ENCODE results near the gene C15orf61. TPM values are rescaled to one million over a fixed set of nuclear protein-coding genes. Genes with fewer than 3 reads are reported as not detected.

C15orf61 gene
- total RNA-seq, 1 experiment from 2014 or later: 3.9 TPM

DNA sequence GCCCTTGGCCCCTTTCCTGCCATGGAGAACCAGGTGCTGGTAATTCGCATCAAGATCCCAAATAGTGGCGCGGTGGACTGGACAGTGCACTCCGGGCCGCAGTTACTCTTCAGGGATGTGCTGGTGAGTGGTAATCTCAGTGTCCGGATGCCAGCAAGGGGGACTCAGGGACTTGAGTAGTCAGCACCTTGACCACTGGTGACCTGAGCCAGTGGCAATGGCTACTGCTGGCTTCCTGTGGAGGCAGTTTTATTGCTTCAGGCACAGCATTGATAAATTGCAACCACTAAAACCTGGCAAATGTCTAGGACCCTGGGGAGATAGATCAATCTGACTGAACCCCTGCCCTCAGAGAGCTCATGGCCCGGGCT lies 22.4 kb downstream of the C15orf61 start:
- intact Hi-C loops (cut with micrococcal nuclease): no loop called here
- Histone ChIP-seq H3K4me3 (ENCODE audit: low read length) (peak overlapping the region; percentile 95), H3K9me3 (ENCODE audit: low read length) (no peaks in the 10 kb centered on the region), H3K9me2 (replicated peaks; ENCODE audit: low read length) (no peaks in the 10 kb centered on the region), H3F3A (ENCODE audit: low read length, unreplicated experiment) (no peaks in the 10 kb centered on the region), H2AFZ (ENCODE audit: low read length) (peak overlapping the region; percentile 96), H3K27me3 (ENCODE audit: low read length) (no peaks in the 10 kb centered on the region), H3K4me2 (ENCODE audit: low read length) (peak overlapping the region; percentile 99), H3K36me3 (ENCODE audit: low read depth, low read length) (no peaks in the 10 kb centered on the region), H3K79me2 (ENCODE audit: low read length) (peaks cover 14% of the 10 kb centered on the region; the same call in 1 of the 2 replicates), H4K20me1 (ENCODE audit: low read length) (no peaks in the 10 kb centered on the region), H3K4me1 (ENCODE audit: insufficient read depth, low read length) (peaks cover 16% of the 10 kb centered on the region), H3K27ac (ENCODE audit: low read length) (no peak overlapping the region), H3K9ac (ENCODE audit: low read length) (peak overlapping the region; percentile 83)
- ATAC-seq: peak; percentile 54
- TF ChIP-seq, protein P1, sequence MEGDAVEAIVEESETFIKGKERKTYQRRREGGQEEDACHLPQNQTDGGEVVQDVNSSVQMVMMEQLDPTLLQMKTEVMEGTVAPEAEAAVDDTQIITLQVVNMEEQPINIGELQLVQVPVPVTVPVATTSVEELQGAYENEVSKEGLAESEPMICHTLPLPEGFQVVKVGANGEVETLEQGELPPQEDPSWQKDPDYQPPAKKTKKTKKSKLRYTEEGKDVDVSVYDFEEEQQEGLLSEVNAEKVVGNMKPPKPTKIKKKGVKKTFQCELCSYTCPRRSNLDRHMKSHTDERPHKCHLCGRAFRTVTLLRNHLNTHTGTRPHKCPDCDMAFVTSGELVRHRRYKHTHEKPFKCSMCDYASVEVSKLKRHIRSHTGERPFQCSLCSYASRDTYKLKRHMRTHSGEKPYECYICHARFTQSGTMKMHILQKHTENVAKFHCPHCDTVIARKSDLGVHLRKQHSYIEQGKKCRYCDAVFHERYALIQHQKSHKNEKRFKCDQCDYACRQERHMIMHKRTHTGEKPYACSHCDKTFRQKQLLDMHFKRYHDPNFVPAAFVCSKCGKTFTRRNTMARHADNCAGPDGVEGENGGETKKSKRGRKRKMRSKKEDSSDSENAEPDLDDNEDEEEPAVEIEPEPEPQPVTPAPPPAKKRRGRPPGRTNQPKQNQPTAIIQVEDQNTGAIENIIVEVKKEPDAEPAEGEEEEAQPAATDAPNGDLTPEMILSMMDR (conservative IDR thresholded peaks at IDR 0.05; ENCODE audit: low read depth, low read length): no peak
- TF ChIP-seq EZH2 (IDR thresholded peaks at IDR 0.05; ENCODE audit: low read length, unreplicated experiment) (no peak), EZH2phosphoT487 (IDR thresholded peaks at IDR 0.05; ENCODE audit: borderline replicate concordance, low read length) (no peak)
- peak; percentile 11 for DNase-seq
- POLR2A ChIA-PET (ENCODE audit: unreplicated experiment): no interaction called here
- TSS peak; percentile 29 for BruUV-seq (replicated peaks)
- CTCF ChIA-PET: no interaction called here

DNA sequence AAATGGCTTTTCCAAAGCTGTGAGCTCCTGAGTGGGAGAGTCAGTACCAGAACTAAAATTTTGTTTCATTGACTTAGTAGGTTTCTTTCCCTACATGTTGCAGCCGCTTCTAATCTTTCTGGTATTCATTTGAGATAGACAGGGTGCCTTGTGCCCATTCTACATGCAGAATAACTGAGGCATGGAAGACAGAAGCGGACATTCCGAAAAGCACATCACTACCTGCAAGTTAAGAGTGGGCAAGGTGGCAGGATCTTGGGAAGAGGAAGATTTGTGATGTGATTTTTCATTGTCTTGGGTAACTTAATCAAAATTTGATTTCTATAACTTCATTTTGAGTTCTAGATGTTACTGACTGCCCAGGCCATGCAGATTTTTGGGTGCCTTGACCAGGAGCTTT lies 23.5 kb downstream of the C15orf61 start:
- no peaks in the 10 kb centered on the region for H3K9me3 ChIP-seq (ENCODE audit: low read length)
- peaks cover 14% of the 10 kb centered on the region; the same call in 1 of the 2 replicates for H3K79me2 ChIP-seq (ENCODE audit: low read length)
- H3K4me2 ChIP-seq (ENCODE audit: low read length): no peak overlapping the region
- no peak for DNase-seq
- H3K27ac ChIP-seq (ENCODE audit: low read length): no peak overlapping the region
- no peaks in the 10 kb centered on the region for H3K9me2 ChIP-seq (replicated peaks; ENCODE audit: low read length)
- no peak overlapping the region for H3K4me3 ChIP-seq (ENCODE audit: low read length)
- no peaks in the 10 kb centered on the region for H3K27me3 ChIP-seq (ENCODE audit: low read length)
- H2AFZ ChIP-seq (ENCODE audit: low read length): no peak overlapping the region
- H3K36me3 ChIP-seq (ENCODE audit: low read depth, low read length): no peaks in the 10 kb centered on the region
- no peak for TF ChIP-seq EZH2phosphoT487 (IDR thresholded peaks at IDR 0.05; ENCODE audit: borderline replicate concordance, low read length)
- TF ChIP-seq EZH2 (IDR thresholded peaks at IDR 0.05; ENCODE audit: low read length, unreplicated experiment): no peak
- TF ChIP-seq, protein P1 (conservative IDR thresholded peaks at IDR 0.05; ENCODE audit: low read depth, low read length): no peak
- no peak for ATAC-seq
- H3F3A ChIP-seq (ENCODE audit: low read length, unreplicated experiment): no peaks in the 10 kb centered on the region
- H3K9ac ChIP-seq (ENCODE audit: low read length): no peak overlapping the region
- POLR2A ChIA-PET (ENCODE audit: unreplicated experiment): no interaction called here
- CTCF ChIA-PET: no interaction called here
- H3K4me1 ChIP-seq (ENCODE audit: insufficient read depth, low read length): peaks cover 16% of the 10 kb centered on the region
- H4K20me1 ChIP-seq (ENCODE audit: low read length): no peaks in the 10 kb centered on the region
- intact Hi-C loops (cut with micrococcal nuclease): no loop called here
- BruUV-seq (replicated peaks): no TSS peak

DNA sequence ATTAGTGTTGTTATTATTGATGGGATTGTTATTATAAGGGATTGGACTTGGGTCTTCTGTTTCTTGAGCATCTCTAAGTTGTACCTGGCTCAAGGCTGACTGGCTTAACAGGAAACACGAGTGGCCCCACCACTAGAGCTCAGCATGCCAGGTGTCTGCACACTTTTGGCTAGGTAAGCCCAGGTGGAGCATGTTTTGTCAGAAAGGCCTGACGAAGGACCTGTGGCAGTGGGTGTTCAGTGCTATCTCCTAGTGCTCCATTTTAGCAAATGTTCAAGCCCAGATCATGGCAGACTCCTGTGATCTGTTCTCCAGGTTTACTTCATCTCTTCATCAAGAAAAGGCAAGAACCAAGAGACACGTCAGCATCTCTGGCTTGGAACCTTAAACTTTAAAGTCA lies 24.9 kb downstream of the C15orf61 start:
- intact Hi-C loops (cut with micrococcal nuclease): no loop called here
- Histone ChIP-seq H3K4me1 (ENCODE audit: insufficient read depth, low read length) (peaks cover 13% of the 10 kb centered on the region), H3K9me2 (replicated peaks; ENCODE audit: low read length) (no peaks in the 10 kb centered on the region), H2AFZ (ENCODE audit: low read length) (no peak overlapping the region), H3K36me3 (ENCODE audit: low read depth, low read length) (no peaks in the 10 kb centered on the region), H3K9ac (ENCODE audit: low read length) (no peak overlapping the region), H4K20me1 (ENCODE audit: low read length) (no peaks in the 10 kb centered on the region), H3K4me3 (ENCODE audit: low read length) (no peak overlapping the region), H3K27me3 (ENCODE audit: low read length) (no peaks in the 10 kb centered on the region), H3K79me2 (ENCODE audit: low read length) (peaks cover 14% of the 10 kb centered on the region; the same call in 1 of the 2 replicates), H3K4me2 (ENCODE audit: low read length) (no peak overlapping the region), H3K9me3 (ENCODE audit: low read length) (no peaks in the 10 kb centered on the region), H3K27ac (ENCODE audit: low read length) (no peak overlapping the region), H3F3A (ENCODE audit: low read length, unreplicated experiment) (no peaks in the 10 kb centered on the region)
- ATAC-seq (no peak), DNase-seq (no peak)
- BruUV-seq (replicated peaks): no TSS peak
- ChIA-PET CTCF (no interaction called here), POLR2A (ENCODE audit: unreplicated experiment) (no interaction called here)
- no peak for TF ChIP-seq EZH2 (IDR thresholded peaks at IDR 0.05; ENCODE audit: low read length, unreplicated experiment)
- TF ChIP-seq, protein P1 (conservative IDR thresholded peaks at IDR 0.05; ENCODE audit: low read depth, low read length): no peak
- no peak for TF ChIP-seq EZH2phosphoT487 (IDR thresholded peaks at IDR 0.05; ENCODE audit: borderline replicate concordance, low read length)
